SK-N-MC (cell line): ENCODE data around the gene USP10.

Source experiments
- EZH2 ChIP-seq: fragments of 200-600 bp; sonication (generic); IDR thresholded peaks from one replicate; pipeline ENCODE4 v1.6.1; 2017; ENCODE audit warnings: antibody characterized with exemption
- FOXP2 ChIP-seq: optimal IDR thresholded peaks from 2 replicates; pipeline ENCODE3; 2011; ENCODE audit warnings: mild to moderate bottlenecking, moderate library complexity; ENCODE audit not compliant: insufficient read depth; ENCODE audit errors: extremely low read length, control extremely low read depth
- POLR2AphosphoS5 ChIP-seq: IDR thresholded peaks from 2 replicates; pipeline ENCODE4 v1.6.1; 2012; ENCODE audit warnings: mild to moderate bottlenecking, low read depth, low read length, borderline replicate concordance

DNA sequence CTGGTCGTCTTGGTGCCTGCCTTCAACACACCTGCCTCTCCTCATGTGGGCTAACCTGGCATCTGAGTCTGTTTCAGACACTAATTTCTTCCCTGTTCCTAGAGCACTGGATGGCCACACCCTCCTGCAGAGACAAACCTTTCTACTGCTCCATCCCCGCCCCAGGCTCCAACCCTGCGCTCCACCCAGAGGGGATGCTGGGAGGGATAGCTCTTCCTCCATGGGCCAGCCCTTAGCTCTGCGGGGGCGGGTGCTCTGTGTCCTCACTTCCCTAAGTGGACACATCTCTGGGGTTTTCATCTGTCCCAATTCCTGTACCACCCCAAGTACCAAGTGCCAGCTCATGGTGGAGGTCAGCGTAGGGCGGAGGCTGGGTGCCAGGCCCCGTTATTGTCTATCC lies 109.0 kb downstream of the USP10 start:
- no peak for TF ChIP-seq POLR2AphosphoS5
- no peak for TF ChIP-seq EZH2
- no peak for TF ChIP-seq FOXP2
